Endothelial cell of umbilical vein (primary cell): ENCODE data around the gene RIC8B. TPM values are rescaled to one million over a fixed set of nuclear protein-coding genes. Genes with fewer than 3 reads are reported as not detected.

Experiments used
- BruUV-seq: library from RNA; stranded (reverse); fragments of 400-500 nt; replicated peaks from 2 replicates; lab custom pipeline; 2021; lab: Mats Ljungman, UMichigan
- CTCF ChIA-PET: fragments of 300-600, 350-600 bp; sonication (Branson Sonifier 250); formaldehyde crosslinking; loops from one replicate; lab custom pipeline; 2021; ENCODE audit warnings: antibody characterized with exemption, inconsistent platforms; lab: Charles Lee
- POLR2A ChIA-PET: fragments of 300-600, 350-600 bp; sonication (Branson Sonifier 250); formaldehyde crosslinking; loops from one replicate; lab custom pipeline; 2021; ENCODE audit warnings: antibody characterized with exemption, inconsistent platforms; lab: Charles Lee
- DNase-seq: peaks from one replicate; pipeline ENCODE4 v3.0.0-alpha.2; 2011; ENCODE audit warnings: low read depth, low spot score
- FAIRE-seq: peaks from 2 replicates; lab custom pipeline; 2011; peaks lifted over from hg19 to GRCh38; lab: Jason Lieb, UNC
- H2AFZ ChIP-seq: 2 replicates; pipeline ENCODE4 v1.6.0; 2012; ENCODE audit warnings: low read depth, low read length, control low read depth, inconsistent platforms
- H3K27ac ChIP-seq: 2 replicates; pipeline ENCODE4 v1.5.1; 2011; ENCODE audit warnings: low read depth, mild to moderate bottlenecking, control low read depth, low read length, moderate library complexity; ENCODE audit not compliant: insufficient read depth
- H3K27me3 ChIP-seq, 2 experiments: 2 replicates each; pipeline versions ENCODE4 v1.6.0 to v1.6.1; 2011; ENCODE audit warnings: low read length in 2 of 2, mixed read lengths in 1 of 2; ENCODE audit not compliant: control insufficient read depth in 2 of 2, insufficient read depth in 2 of 2
- H3K36me3 ChIP-seq, 2 experiments: 2 replicates in 1 of 2; 3 replicates in 1 of 2; pipeline ENCODE4 v1.5.1; 2011; ENCODE audit warnings: low read length in 2 of 2, mild to moderate bottlenecking in 1 of 2, moderate library complexity in 1 of 2; ENCODE audit not compliant: control insufficient read depth in 2 of 2, insufficient read depth in 2 of 2; ENCODE audit errors: extremely low read depth in 1 of 2
- H3K4me1 ChIP-seq: 3 replicates; pipeline ENCODE4 v1.5.1; 2011; ENCODE audit warnings: mild to moderate bottlenecking, low read length; ENCODE audit not compliant: control insufficient read depth, insufficient read depth; ENCODE audit errors: extremely low read depth
- H3K4me2 ChIP-seq: 2 replicates; pipeline ENCODE4 v1.6.1; 2011; ENCODE audit warnings: low read length, control low read depth, mixed read lengths; ENCODE audit not compliant: insufficient read depth
- H3K4me3 ChIP-seq, 3 experiments: fragments of 200-600 bp in 1 of 3; sonication (generic), shearing (Covaris generic) in 1 of 3; replicated peaks in 1 of 3; 2 replicates each; pipeline ENCODE4 v1.5.1; 2011 to 2016; ENCODE audit warnings: control low read depth in 3 of 3, low read length in 3 of 3, mild to moderate bottlenecking in 2 of 3, inconsistent platforms in 1 of 3, low read depth in 1 of 3, moderate library complexity in 1 of 3; ENCODE audit not compliant: insufficient read depth in 1 of 3
- H3K79me2 ChIP-seq: 2 replicates; pipeline ENCODE4 v1.6.0; 2012; ENCODE audit warnings: low read length, inconsistent platforms; ENCODE audit not compliant: control insufficient read depth, insufficient read depth
- H3K9ac ChIP-seq: replicated peaks from 2 replicates; pipeline ENCODE3; 2011; ENCODE audit warnings: low read length, control low read depth; ENCODE audit not compliant: insufficient read depth; ENCODE audit errors: extremely low read depth
- H3K9me1 ChIP-seq: replicated peaks from 3 replicates; pipeline ENCODE4 v1.6.0; 2011; ENCODE audit warnings: mild to moderate bottlenecking, low read length; ENCODE audit not compliant: control insufficient read depth, insufficient read depth; ENCODE audit errors: extremely low read depth
- H3K9me3 ChIP-seq: replicated peaks from 2 replicates; pipeline ENCODE4 v1.5.1; 2012; ENCODE audit warnings: low read length, inconsistent platforms; ENCODE audit not compliant: control insufficient read depth, insufficient read depth
- H4K20me1 ChIP-seq: replicated peaks from 2 replicates; pipeline ENCODE3; 2011; ENCODE audit warnings: mild to moderate bottlenecking, low read length; ENCODE audit not compliant: control insufficient read depth, insufficient read depth; ENCODE audit errors: extremely low read depth
- CTCF ChIP-seq, 2 donors: IDR thresholded peaks; 1 replicate in 1 of 2; 2 replicates in 1 of 2; pipeline ENCODE4 v1.5.1; 2011; ENCODE audit warnings: low read length in 2 of 2, mild to moderate bottlenecking in 2 of 2, moderate library complexity in 2 of 2, control low read depth in 1 of 2, inconsistent platforms in 1 of 2, low read depth in 1 of 2; ENCODE audit not compliant: insufficient read depth in 1 of 2; ENCODE audit errors: extremely low read depth in 1 of 2
- FOS ChIP-seq: IDR thresholded peaks from 2 replicates; pipeline ENCODE4 v1.6.1; 2011; ENCODE audit warnings: mild to moderate bottlenecking, low read length, moderate library complexity, borderline replicate concordance; ENCODE audit not compliant: insufficient read depth
- MAX ChIP-seq: IDR thresholded peaks from 2 replicates; pipeline ENCODE4 v1.6.1; 2011; ENCODE audit not compliant: insufficient read depth, insufficient read length
- MYC ChIP-seq: IDR thresholded peaks from one replicate; pipeline ENCODE4 v1.6.1; 2011; ENCODE audit warnings: mild to moderate bottlenecking, low read depth, low read length
- POLR2A ChIP-seq: IDR thresholded peaks from 2 replicates; pipeline ENCODE4 v1.6.1; 2012; ENCODE audit warnings: low read depth, mild to moderate bottlenecking, control low read depth, low read length
- POLR2AphosphoS5 ChIP-seq: IDR thresholded peaks from 2 replicates; pipeline ENCODE4 v1.6.1; 2012; ENCODE audit warnings: low read depth, mild to moderate bottlenecking, control low read depth, low read length, moderate library complexity; ENCODE audit not compliant: insufficient read depth
- dilution Hi-C: fragments of 300-500 bp; cut with MboI; formaldehyde crosslinking; loops from one replicate; pipeline ENCODE4 v1.15.0; 2019; ENCODE audit warnings: low sequenced_read_pairs; ENCODE audit not compliant: extremely low pct_ligation_motif_present
- intact Hi-C: fragments of 100-400 bp; cut with micrococcal nuclease; formaldehyde crosslinking; loops from one replicate; pipeline ENCODE4 v1.10.0; 2022
- polyA plus RNA-seq, 4 experiments: library from polyadenylated mRNA; depleted of rRNA in 3 of 4; stranded (reverse) in 3 of 4; unstranded in 1 of 4; fragments of >200 nt; gene quantifications; 2 replicates each; pipeline versions ENCODE4 v1.2.1 to v1.2.3, GENCODE V29; 2011 to 2012; ENCODE audit warnings: missing spikeins in 1 of 4
- total RNA-seq: library from RNA; stranded (reverse); gene quantifications from 2 replicates; pipeline ENCODE4 v1.2.3, GENCODE V29; 2021

RIC8B gene
- total and polyA plus RNA-seq, 2 donors (not counting 3 experiments of a cell fraction or from before 2014, with no cell fraction given), result 4.1 to 13.7 TPM

GRCh38 chr12:106918746-106919145 is 144.3 kb downstream of the RIC8B start:
- H3K9ac ChIP-seq, result no peak overlapping the region
- TF ChIP-seq CTCF (IDR thresholded peaks at IDR 0.05; ENCODE audit: extremely low read depth in 1 of 2, insufficient read depth in 1 of 2, low read depth in 1 of 2, low read length in 2 of 2) (peak; percentile 28 to 55), MAX (no peak), FOS (no peak), POLR2AphosphoS5 (no peak), POLR2A (no peak), MYC (no peak)
- intact Hi-C loops, result loop anchor here (1.0 to 10.0 kb wide), 3 partner anchors 76 to 532 kb away; partner anchors contain the start of gene RFX4
- peak; percentile 60 for DNase-seq
- H3K36me3 ChIP-seq, result no peaks in the 10 kb centered on the region
- H2AFZ ChIP-seq, result no peak overlapping the region
- peaks cover 8 to 10% of the 10 kb centered on the region in 2 experiments for H3K27me3 ChIP-seq
- dilution Hi-C loops, result no loop called here
- FAIRE-seq, result no peak
- BruUV-seq, result no TSS peak
- no peak overlapping the region for H3K4me2 ChIP-seq
- no peaks in the 10 kb centered on the region for H3K9me3 ChIP-seq
- no peaks in the 10 kb centered on the region for H4K20me1 ChIP-seq
- ChIA-PET CTCF (interaction anchor here (0.6 to 3.9 kb wide), 25 partner anchors 9 to 695 kb away, joined by 3 to 111 read pairs (median 4); partner anchors contain the start of genes POLR3B and TMEM263), POLR2A (no interaction called here)
- no peak overlapping the region for H3K27ac ChIP-seq
- H3K4me3 ChIP-seq, result no peak overlapping the region
- H3K79me2 ChIP-seq, result no peaks in the 10 kb centered on the region
- peaks cover 13% of the 10 kb centered on the region for H3K4me1 ChIP-seq
- no peaks in the 10 kb centered on the region for H3K9me1 ChIP-seq
